ENCODE results near the gene RAI14.

Gene RAI14

DNA sequence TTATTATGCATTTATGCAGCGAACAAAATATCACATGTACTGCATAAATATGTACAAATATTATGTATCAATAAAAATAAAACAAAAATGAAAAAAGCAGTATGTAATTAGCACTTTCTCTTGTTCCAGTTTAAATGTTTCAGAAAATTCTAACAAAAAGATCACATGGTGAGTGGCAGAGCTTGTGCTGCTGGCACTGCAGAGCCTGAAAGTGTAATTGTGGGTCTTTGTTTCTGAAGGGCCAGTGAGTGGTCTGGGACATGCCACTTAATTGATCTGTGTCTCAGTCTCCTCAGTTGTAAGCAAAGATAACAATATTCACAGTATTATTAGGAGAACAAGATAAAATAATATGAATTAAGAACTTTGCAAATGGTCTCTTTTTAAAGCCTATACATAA, 39.5 kb upstream of the RAI14 start:
- DNase-seq (ENCODE audit: low read depth): no peak
- TF ChIP-seq, protein P1, sequence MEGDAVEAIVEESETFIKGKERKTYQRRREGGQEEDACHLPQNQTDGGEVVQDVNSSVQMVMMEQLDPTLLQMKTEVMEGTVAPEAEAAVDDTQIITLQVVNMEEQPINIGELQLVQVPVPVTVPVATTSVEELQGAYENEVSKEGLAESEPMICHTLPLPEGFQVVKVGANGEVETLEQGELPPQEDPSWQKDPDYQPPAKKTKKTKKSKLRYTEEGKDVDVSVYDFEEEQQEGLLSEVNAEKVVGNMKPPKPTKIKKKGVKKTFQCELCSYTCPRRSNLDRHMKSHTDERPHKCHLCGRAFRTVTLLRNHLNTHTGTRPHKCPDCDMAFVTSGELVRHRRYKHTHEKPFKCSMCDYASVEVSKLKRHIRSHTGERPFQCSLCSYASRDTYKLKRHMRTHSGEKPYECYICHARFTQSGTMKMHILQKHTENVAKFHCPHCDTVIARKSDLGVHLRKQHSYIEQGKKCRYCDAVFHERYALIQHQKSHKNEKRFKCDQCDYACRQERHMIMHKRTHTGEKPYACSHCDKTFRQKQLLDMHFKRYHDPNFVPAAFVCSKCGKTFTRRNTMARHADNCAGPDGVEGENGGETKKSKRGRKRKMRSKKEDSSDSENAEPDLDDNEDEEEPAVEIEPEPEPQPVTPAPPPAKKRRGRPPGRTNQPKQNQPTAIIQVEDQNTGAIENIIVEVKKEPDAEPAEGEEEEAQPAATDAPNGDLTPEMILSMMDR (IDR thresholded peaks at IDR 0.05; ENCODE audit: insufficient read depth, low read depth, low read length, missing control alignments): no peak
- no peak overlapping the region for H3K4me3 ChIP-seq (ENCODE audit: low read length)

DNA sequence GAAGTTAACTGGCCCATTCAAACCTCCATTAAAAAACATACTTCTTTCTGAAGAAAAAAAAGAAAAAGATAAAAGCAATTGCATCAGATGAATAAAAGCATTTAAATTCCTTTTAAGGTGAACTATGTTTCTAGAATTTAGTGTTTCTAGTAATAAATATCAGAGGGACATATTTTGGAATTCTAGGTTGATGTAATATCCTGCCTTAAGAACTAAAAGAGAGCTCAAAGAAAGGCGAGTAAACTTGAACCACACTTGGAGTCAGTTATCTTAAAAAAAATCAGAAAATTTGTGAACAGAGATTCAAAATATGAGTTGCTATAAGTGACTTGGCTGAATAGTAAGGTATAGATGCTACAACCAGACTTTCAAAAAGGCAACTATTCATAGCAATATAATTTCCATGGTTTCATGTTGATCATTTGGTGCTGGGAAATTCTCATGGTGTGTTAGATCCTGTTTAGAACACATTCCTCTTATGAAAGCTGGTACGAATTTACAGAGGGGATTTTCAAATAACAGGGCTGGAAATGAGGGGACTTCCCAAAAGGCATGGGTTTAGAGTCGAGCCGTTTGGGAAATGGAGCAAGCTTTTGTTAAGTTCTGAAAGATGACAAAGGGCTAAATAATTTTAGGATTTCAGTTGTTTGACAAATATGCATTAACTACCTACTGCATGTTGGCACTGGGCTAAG, 37.6 kb upstream of the RAI14 start:
- TF ChIP-seq, protein P1 (IDR thresholded peaks at IDR 0.05; ENCODE audit: insufficient read depth, low read depth, low read length, missing control alignments): no peak
- DNase-seq (ENCODE audit: low read depth): no peak
- no peak overlapping the region for H3K4me3 ChIP-seq (ENCODE audit: low read length)

DNA sequence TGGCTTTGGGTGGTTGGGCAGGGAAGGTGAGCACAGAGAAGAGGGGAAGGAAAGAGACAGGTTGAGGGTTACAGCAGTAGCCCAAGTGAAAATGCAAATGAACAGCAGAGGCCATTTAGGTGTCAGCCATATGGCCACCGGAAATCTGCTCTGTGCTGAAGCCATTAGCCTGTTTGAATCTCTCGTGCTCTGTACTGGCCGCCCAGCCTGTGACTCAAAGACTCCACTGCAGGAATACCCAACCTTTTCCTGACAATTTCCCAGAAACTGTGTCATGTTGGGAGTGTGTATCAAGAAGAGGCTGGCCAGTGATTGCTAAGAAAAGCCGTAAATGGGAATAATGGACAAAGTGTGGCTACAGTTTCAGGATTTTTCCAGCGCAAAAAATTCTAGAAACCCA, 35.9 kb upstream of the RAI14 start:
- H3K4me3 ChIP-seq (ENCODE audit: low read length): no peak overlapping the region
- TF ChIP-seq, protein P1 (IDR thresholded peaks at IDR 0.05; ENCODE audit: insufficient read depth, low read depth, low read length, missing control alignments): no peak
- DNase-seq (ENCODE audit: low read depth): no peak

DNA sequence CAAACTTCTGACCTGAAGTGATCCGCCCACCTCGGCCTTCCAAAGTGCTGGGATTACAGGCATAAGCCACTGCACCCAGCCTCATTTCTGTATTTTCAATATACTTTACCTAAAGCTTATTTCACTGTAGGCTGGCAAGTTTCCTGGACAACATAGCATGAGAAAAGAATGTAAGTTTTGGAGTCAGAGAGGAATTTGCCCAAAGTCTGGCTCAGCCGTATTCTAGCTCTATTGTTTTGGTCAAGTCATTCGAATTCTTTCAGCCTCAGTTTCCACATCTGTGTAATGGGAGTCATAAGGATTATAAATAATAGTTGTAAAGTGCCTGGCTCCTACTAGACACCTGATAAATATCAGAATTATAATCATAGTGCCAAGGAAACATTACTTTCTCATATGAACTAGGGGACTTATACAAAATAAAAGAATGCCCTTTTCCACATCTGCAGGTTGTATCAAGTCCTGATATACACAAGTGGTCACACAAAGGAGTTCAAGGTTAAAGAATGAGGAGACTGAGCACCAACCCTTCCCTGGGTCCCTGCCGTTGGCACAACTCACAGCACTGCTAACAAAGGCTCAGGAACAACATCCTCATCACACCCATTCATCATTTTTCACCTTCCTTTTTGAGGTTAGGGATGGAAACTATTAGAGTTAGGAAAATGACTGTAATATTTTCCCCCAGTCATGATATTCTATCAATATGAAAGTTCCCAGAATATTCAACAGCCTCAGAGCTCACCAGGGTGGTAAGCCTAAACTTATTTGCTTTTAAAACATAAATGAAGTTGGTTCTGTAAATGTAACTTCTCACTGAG, 34.6 kb upstream of the RAI14 start:
- no peak overlapping the region for H3K4me3 ChIP-seq (ENCODE audit: low read length)
- DNase-seq (ENCODE audit: low read depth): no peak
- TF ChIP-seq, protein P1 (IDR thresholded peaks at IDR 0.05; ENCODE audit: insufficient read depth, low read depth, low read length, missing control alignments): no peak

DNA sequence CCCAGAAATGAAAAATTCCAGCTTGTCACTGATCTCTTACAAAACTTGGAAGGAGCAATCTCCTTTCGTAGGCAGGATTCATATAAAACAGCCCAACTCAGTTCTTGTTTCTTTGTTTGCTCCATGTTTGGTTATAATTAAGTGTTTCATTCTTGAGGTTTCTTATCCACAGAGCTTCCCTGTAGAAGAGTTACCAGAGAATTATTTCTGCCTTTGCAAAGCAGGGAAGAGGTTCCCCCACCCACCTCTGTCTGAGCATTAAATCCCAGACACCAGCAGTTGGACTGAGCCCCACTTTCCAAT, 34.1 kb upstream of the RAI14 start:
- TF ChIP-seq, protein P1 (IDR thresholded peaks at IDR 0.05; ENCODE audit: insufficient read depth, low read depth, low read length, missing control alignments): no peak
- DNase-seq (ENCODE audit: low read depth): no peak
- no peak overlapping the region for H3K4me3 ChIP-seq (ENCODE audit: low read length)

DNA sequence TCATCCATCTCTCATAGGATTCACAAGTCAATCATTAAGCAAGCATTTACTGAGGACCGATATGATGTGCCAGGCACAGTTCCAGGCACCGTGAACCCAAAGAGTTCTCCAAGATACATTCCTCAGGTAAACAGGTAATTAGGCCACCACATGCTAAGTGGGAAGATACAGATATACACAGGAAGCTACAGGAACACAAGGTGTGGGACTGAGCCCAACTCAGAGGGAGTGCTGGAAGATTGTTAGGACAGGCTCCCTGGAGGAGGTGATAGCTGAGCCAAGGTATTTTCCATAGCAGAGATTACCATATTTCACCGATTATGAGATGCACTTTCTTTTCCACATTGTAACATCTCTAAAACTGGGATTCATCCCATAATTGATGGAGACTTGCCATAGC, 31.4 kb upstream of the RAI14 start:
- TF ChIP-seq, protein P1 (IDR thresholded peaks at IDR 0.05; ENCODE audit: insufficient read depth, low read depth, low read length, missing control alignments): no peak
- no peak for DNase-seq (ENCODE audit: low read depth)
- no peak overlapping the region for H3K4me3 ChIP-seq (ENCODE audit: low read length)

All from epithelial cell of esophagus (primary cell).